ENCODE measurements around the gene ALK.

Gene ALK

DNA sequence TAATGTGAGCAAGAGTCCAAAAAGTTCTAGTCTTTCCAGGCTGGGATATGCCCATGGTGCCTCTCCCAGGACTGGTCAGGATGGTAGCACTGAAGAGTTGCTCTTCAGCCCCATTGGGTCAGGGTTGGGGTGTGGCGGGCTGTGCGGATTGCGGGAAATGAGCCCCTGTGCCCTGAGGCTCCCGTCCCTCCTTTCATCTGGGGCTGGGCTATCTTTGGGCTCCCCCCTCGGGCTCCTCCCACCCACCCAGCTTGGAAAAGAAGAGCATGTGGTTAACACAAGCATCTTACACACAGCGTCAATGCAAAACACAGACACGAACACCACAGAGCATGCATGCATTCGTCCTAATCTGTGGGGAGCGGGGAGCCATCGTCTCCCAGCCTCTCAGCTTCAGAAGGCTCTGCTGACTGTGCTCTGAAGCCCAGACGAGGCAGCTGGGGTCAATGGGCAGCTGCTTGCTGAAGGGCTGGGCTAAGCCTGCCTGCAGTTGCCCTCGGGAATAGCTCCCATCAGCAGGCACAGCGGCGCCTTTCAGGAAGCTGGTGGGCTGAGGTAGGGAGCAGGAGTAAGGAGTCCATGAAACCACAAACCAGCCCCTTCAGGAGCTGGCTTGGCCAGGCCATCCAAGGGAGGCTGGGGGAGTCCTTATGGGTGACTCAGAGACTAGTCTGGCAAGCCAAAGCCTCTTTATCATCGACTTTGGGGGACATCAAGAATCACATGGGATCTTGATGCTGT is 693.3 kb downstream of the ALK start:
- no peaks in the 10 kb centered on the region for H3K36me3 ChIP-seq (ENCODE audit: insufficient read depth, low read length)
- H4K20me1 ChIP-seq (ENCODE audit: insufficient read depth, low read length): no peaks in the 10 kb centered on the region
- no peak overlapping the region for H3K4me3 ChIP-seq (ENCODE audit: low read depth, low read length, poor library complexity, severe bottlenecking)
- H3K27me3 ChIP-seq (ENCODE audit: insufficient read depth, low read length): no peaks in the 10 kb centered on the region; the same call in 1 of the 2 replicates
- H3K9me2 ChIP-seq (ENCODE audit: low read depth, low read length): no peaks in the 10 kb centered on the region
- TF ChIP-seq EZH2 (IDR thresholded peaks at IDR 0.05; ENCODE audit: borderline replicate concordance, low read length): no peak
- no peak for TF ChIP-seq CTCF (IDR thresholded peaks at IDR 0.05; ENCODE audit: low read length)
- H3K27ac ChIP-seq (ENCODE audit: low read depth, low read length, poor library complexity, severe bottlenecking): no peak overlapping the region
- no peak overlapping the region for H3K4me2 ChIP-seq (ENCODE audit: low read length)
- no peaks in the 10 kb centered on the region for H3F3A ChIP-seq (ENCODE audit: insufficient read depth, low read length)
- no peak overlapping the region for H2AFZ ChIP-seq (ENCODE audit: low read length)
- no peaks in the 10 kb centered on the region for H3K9me3 ChIP-seq (ENCODE audit: low read length)
- no peaks in the 10 kb centered on the region for H3K79me2 ChIP-seq (ENCODE audit: insufficient read depth, low read length)
- no peak overlapping the region for H3K9ac ChIP-seq (ENCODE audit: low read length)
- no peaks in the 10 kb centered on the region for H3K4me1 ChIP-seq (ENCODE audit: insufficient read depth, low read length, severe bottlenecking)

GRCh38 chr2:29226808-29227207 is 694.6 kb downstream of the ALK start:
- Histone ChIP-seq H3K9ac (ENCODE audit: low read length) (no peak overlapping the region), H3F3A (ENCODE audit: insufficient read depth, low read length) (no peaks in the 10 kb centered on the region), H3K79me2 (ENCODE audit: insufficient read depth, low read length) (no peaks in the 10 kb centered on the region), H3K4me1 (ENCODE audit: insufficient read depth, low read length, severe bottlenecking) (no peaks in the 10 kb centered on the region), H3K36me3 (ENCODE audit: insufficient read depth, low read length) (no peaks in the 10 kb centered on the region), H3K4me2 (ENCODE audit: low read length) (no peak overlapping the region), H4K20me1 (ENCODE audit: insufficient read depth, low read length) (no peaks in the 10 kb centered on the region), H3K27me3 (ENCODE audit: insufficient read depth, low read length) (no peaks in the 10 kb centered on the region; the same call in 1 of the 2 replicates), H3K9me2 (ENCODE audit: low read depth, low read length) (no peaks in the 10 kb centered on the region), H3K27ac (ENCODE audit: low read depth, low read length, poor library complexity, severe bottlenecking) (no peak overlapping the region), H2AFZ (ENCODE audit: low read length) (no peak overlapping the region), H3K4me3 (ENCODE audit: low read depth, low read length, poor library complexity, severe bottlenecking) (no peak overlapping the region), H3K9me3 (ENCODE audit: low read length) (no peaks in the 10 kb centered on the region)
- TF ChIP-seq CTCF (IDR thresholded peaks at IDR 0.05; ENCODE audit: low read length): no peak
- no peak for TF ChIP-seq EZH2 (IDR thresholded peaks at IDR 0.05; ENCODE audit: borderline replicate concordance, low read length)

GRCh38 chr2:29226375-29226774 is 695.0 kb downstream of the ALK start:
- H3K79me2 ChIP-seq (ENCODE audit: insufficient read depth, low read length): no peaks in the 10 kb centered on the region
- H3K4me3 ChIP-seq (ENCODE audit: low read depth, low read length, poor library complexity, severe bottlenecking): no peak overlapping the region
- no peaks in the 10 kb centered on the region; the same call in 1 of the 2 replicates for H3K27me3 ChIP-seq (ENCODE audit: insufficient read depth, low read length)
- H3K9ac ChIP-seq (ENCODE audit: low read length): no peak overlapping the region
- H3F3A ChIP-seq (ENCODE audit: insufficient read depth, low read length): no peaks in the 10 kb centered on the region
- no peaks in the 10 kb centered on the region for H3K9me2 ChIP-seq (ENCODE audit: low read depth, low read length)
- no peak overlapping the region for H3K4me2 ChIP-seq (ENCODE audit: low read length)
- H2AFZ ChIP-seq (ENCODE audit: low read length): no peak overlapping the region
- no peaks in the 10 kb centered on the region for H4K20me1 ChIP-seq (ENCODE audit: insufficient read depth, low read length)
- H3K4me1 ChIP-seq (ENCODE audit: insufficient read depth, low read length, severe bottlenecking): no peaks in the 10 kb centered on the region
- H3K9me3 ChIP-seq (ENCODE audit: low read length): no peaks in the 10 kb centered on the region
- TF ChIP-seq EZH2 (IDR thresholded peaks at IDR 0.05; ENCODE audit: borderline replicate concordance, low read length) (no peak), CTCF (IDR thresholded peaks at IDR 0.05; ENCODE audit: low read length) (no peak)
- no peaks in the 10 kb centered on the region for H3K36me3 ChIP-seq (ENCODE audit: insufficient read depth, low read length)
- no peak overlapping the region for H3K27ac ChIP-seq (ENCODE audit: low read depth, low read length, poor library complexity, severe bottlenecking)
